GM19043 (cell line): Measurements from ENCODE around the gene SLC22A5.

ENCODE experiments used
- ATAC-seq: cut with Tn5 transposase; IDR thresholded peaks from one replicate; pipeline ENCODE4 v1.9.1; 2021; ENCODE audit warnings: low read depth; ENCODE audit not compliant: unreplicated experiment

SLC22A5 gene

DNA sequence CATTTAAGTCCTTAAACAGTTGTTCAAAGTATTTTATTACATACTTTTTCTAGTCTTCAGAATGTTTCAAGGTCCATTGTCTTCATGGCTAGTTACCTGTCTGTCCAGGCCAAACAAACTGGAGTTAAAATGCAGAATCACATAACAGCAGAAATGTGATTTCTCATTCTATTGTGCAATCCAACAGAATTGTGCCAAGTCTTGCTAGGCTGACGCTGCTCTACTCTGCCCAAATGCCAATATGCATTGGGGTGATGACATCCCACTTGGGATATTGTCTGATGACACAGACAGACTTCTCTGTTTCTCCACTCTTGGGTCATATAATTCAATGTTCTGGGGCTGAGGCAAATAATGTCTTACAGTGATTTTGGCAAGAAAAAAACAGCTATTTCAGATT is 5.2 kb upstream of the SLC22A5 start:
- ATAC-seq: no peak

DNA sequence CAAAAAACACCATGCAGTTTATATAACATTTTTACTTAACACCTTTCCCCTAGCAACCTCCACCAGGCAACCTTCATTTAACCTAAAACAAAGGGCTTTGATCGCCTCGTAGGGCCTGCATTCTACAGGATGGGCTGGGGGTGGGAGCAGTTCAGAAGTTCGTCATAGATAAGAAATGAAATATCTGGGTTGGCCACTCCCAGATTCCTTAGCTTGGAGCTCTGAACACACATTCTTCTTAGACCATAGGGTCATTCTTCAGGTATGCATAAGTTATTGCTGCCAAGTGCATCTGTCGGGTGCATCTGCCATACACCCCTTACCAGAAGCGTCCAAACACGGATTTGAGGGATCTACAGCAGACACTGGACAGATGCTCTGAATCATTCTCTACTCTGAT is 4.3 kb upstream of the SLC22A5 start:
- ATAC-seq: no peak

DNA sequence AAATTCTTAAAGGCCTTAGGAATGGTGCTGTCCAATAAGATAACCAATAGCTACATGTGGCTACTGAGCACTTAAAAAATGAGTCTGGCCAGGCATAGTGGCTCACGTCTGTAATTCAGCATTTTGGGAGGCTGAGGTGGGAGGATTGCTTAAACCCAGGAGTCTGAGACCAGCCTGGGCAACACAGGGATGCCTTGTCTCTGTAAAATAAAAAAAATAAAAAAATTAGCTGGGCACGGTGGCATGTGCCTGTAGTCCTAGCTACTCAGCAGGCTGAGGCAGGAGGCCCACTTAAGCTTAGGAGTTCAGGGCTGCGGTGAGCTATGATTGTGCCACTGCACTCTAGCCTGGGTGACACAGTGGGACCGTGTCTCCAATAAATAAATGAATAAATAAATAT is 1.3 kb upstream of the SLC22A5 start:
- ATAC-seq: no peak

DNA sequence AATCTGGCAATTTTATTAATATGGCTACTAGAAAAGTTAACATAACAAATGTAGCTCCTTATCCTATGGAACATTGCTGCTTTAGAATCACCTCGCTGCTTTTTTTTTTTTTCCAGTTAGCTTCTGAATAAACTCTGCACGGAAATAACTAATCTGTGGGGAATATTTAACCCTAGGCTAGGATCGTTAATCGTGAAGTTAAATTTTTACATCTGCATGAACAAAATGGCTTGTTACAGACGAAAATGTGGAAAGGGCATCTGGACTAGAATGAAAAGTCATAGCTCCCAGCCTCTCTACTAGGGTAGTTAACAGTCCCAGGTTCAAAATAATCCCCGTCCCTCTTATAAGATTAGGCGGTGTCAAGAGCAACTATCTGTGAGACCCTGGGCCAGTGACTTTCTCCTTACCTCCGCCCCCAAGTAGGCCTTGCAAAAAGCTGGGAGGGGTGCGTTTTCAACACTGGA is 470 bp upstream of the SLC22A5 start:
- ATAC-seq: peak; percentile 33

DNA sequence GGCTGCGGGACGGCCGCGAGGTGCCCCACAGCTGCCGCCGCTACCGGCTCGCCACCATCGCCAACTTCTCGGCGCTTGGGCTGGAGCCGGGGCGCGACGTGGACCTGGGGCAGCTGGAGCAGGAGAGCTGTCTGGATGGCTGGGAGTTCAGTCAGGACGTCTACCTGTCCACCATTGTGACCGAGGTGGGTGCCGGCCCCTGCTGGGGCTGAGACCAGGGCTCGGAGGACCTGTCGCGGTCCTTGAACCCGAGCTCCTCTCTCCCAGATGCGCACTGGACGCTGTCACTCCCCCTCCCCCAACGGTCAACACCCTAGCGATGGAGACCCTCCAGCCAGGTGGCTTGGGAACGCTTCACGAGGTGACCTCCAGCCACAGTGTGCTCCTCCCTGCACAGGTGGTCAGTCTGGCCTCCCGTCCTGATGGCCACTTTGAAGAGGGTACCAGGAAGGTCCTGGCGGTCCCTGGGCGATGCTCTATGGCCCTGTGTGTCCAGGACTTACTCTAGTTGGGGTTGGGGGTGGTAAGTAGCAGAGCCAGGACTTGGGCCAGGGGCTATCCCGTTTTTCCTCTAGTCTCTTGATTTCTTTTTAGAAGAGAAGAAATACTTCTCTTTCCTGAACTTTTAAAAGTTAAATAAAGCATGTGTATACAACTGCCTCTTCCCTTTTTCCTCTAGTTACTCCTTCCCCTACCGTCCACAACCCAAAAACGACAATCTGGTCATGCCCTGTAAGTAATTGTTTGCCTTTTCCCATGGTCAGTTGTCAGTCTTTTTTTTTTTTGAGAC is 866 bp downstream of the SLC22A5 start:
- no peak for ATAC-seq

DNA sequence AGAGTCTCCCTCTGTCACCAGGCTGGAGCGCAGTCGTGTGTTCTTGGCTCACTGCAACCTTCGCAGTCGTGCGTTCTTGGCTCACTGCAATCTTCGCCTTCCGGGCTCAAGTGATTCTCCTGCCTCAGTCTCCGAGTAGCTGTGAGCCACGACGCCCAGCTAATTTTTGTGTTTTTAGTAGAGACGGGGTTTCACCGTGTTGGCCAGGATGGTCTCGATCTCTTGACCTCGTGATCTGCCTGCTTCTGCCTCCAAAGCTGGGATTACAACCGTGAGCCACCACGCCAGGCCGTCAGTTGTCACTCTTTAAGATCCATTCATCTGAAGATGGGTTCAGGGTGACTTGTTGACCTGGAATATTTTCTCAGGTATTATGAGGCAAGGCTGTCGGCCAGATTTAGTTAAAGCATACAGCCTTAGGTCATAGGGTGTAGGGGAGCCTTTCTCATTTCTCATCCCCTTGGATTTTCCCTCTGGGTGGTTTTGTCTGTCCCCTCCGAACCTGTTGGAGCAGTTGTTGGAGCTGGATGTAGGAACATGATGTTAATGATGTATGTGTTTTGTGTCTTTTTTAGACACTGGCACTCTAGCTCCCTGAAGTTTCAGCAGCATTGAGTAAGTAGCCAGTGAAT is 1.6 kb downstream of the SLC22A5 start:
- no peak for ATAC-seq

DNA sequence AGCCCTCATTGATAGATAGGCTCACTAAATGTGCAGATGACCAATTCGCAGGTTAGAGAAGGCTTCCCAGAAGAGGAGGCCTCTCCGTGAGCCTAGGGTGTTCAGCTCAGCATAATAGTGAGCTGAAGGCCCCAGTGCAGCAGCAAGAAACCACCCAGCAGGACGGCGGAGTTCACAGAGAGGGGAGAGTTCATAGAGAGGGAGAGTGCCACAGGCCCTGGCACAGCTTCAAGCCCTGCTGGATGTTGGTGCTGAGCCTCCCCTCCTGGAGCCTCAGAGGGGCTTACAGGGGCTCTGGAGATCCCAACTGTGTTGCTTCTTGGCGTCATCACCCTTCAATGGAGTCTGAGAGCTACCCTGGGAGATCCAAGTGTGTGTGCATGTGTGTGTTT is 2.1 kb downstream of the SLC22A5 start:
- ATAC-seq: no peak

DNA sequence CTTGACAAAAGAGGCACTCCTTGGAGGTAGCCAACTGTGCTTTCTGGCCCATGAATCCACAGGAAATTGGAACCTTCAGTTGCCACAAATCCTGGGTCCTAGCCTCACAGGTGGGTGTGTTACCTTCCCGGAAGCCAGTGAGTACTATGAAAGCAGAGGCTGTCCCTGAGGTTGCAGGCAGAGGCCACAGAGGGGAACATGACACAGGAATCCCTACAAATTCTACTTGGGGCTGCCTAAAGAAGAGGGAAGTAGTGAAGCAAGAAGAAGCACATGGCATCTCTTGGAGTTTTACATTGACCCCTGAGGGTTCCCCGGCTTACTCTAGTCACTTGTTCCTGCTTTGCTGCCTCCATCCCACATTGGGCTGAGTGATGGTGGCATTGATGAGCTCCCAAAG is 2.6 kb downstream of the SLC22A5 start:
- ATAC-seq: no peak

DNA sequence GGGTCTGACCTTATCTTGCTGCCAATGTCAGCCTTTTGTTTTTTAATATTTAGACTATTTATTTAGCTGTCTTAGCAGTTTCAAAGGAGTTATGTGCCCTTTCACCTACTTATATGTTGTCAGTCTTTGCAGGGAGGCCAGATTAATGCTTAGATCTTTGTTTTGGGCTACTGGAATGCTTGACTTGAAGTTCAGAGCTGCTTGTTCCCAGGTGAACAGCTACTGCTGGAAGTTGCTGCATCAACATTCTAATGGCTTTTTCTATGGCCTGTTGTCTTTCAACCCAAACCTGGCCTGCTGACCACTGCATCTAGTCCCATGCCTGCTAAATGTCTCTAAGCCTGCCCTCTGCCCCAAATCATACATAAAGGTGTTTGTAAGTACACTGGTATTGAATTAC is 3.0 kb downstream of the SLC22A5 start:
- ATAC-seq: no peak

DNA sequence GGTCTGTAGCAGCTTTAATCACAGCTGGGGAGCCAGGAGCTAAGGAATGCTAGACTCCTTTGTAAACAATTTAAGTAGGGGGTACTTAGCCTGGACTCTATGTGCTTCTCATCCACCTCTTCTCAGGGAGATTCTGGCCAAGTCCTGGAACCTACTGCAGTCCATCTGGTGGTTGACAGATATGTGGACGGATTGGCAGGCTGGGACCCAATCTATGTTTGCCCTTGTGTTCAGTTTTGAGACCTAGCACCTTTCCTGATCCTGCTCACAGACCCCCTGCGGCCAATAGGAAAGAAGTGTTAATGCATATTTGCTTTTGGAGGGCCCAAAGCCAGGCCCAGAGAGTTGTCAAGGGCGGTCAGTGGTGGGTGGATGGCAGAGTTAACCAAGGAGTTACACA is 6.4 kb downstream of the SLC22A5 start:
- ATAC-seq: no peak

DNA sequence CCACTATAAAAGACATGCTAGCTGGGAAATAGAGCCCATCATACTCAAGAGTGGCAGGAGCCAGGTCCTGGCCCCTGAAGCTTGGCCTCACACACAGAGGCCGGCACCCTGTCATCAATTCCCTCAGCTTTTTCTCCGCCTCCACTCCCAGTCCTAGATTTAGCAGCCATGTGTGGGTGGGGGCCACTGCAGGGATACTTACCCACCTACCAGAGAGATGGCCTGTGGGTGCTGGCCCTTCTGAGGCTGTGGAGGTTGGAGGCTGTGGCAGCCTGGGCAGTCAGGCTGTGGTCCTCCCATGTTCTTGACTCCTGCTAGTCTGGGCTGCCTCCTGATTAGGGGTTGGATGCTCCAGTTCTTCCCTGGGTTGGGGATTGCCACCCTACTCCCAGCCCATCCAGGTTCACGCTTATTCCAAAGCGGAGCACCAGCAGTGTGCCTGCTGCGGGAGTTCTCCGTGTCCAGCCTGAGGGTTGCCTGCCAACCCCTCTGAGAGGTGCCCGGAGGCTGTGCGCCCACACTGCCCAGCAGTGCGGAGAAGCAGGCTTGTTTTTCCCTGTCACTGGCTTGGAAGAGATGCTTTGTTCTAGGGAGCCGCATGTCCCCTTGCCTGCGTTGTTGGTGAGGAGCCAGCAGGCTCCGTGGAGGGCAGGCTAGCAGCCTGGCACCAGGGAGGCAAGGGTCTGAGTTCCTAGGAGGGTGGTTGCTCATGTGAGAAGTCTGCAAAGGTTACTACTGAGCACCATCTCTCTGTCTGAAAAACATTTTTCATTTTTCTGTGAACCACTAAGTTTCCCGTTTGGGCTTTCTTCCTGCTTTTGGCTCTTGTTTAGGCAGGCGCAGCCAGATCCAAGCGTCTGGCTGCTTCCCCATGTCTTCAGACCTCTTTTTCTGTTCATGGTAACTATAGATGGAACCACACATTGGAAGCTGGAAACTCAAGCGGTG is 7.5 kb downstream of the SLC22A5 start:
- no peak for ATAC-seq

DNA sequence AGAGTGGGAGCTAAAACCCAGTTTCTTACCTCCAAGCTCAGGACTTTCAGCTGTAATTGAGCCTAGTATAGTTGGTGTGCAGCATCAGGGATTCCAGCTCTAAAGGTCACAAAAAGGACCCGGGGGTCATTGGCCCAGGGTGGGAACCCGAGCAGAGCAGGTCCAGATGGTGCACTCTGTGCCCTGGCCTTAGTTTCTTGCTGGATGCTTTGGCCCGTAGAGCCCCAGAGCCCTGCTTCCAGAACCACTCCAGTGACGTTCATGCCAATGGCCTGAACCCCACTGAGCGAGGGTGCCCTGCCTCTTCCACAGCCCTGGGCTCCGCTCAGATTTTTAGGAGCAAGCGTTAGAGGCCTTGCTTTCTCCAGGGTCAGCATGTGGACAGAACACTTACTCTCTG is 8.2 kb downstream of the SLC22A5 start:
- no peak for ATAC-seq

DNA sequence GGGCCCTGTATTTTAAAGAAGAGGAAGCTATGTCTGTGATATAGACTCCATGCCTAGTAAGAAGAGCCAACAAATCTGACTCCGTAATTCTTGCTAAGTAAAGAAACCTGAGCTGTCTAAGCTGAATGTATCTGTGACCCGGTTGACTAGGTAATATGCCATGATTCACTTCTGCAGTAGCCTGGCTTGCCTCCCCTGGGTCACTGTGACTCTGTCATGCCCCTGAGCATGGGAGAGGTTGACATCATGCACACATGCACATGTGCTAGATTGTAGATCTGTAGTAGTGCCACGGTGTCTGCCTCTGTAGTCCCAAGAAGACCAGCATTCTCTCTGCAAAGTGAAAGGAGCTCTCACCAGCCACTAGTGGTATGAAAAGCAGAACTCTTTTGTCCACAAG is 9.1 kb downstream of the SLC22A5 start:
- no peak for ATAC-seq

DNA sequence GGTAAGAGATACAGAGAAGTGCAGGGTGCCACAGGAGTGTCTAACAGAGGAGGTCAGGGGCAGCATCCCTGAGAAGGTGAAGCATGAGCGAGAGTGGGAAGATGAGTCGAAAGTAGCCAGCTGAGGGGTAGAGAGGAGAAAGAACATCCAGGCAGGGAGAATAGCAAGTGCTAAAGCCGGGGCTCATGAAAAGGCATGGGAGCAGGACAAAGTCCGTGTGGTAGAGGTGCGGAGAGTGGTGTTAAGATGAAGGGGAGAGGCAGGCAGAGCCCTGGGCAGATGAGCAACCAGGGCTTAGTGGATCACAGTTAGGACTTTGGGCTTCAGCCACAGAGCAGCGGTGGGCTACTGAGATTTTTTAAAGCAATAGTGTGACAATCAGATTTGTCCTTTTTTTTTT is 10.5 kb downstream of the SLC22A5 start:
- no peak for ATAC-seq

DNA sequence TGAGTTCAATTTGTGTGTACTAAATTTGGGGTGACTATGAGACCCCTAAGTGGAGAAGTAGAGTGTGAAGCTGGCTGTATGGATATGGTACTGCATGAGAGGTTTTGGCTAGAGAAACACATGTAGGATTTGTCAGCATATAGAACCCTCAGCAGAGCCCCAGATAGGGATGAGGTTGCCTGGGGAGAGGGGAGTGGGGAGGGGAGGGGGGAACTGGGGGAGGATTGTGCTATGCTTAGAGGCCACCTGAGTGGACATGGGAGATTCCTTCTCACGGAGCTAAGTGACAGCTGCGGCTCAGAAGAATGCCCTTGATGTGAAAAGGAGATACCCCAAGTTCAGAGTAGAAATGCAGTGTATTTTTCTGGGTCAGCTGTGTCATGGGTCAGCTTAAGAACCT is 11.2 kb downstream of the SLC22A5 start:
- ATAC-seq: no peak

DNA sequence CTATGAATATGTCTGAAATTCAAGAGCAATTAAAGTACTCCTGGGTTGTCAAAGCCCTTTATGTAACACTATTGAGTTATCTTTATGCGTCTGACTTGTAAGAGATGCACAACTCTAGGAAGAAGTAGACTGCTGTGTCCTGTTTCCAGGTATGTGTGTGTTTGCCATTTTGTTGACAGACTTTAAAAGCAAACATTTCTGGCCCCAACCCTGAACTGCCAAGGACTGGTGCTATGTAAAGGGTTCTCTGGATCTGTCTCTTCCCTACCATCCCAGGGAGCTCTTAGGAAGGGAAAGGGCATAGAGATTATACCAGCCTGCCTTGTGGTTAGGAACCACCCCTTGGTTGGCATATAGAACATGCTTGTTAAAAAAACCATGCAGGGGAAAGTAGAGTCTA is 12.1 kb downstream of the SLC22A5 start:
- no peak for ATAC-seq

DNA sequence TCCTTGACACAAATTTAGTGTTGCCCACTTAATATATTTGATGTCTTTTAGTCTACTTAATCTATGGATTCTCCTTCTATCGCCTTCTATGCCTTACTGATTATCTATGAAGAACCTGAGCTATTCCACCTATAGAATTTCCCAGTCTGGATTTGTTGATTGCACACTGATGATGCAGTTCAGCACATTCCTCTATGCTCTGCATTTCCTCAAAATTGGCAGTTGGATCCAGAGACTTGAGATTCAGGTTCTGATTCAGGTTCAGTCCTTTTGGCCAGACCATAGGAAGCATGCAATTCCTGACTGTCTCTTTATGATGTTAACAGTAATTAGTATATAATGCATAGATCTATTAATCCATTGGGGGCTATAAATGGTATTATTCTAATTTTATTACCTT is 13.8 kb downstream of the SLC22A5 start:
- no peak for ATAC-seq

DNA sequence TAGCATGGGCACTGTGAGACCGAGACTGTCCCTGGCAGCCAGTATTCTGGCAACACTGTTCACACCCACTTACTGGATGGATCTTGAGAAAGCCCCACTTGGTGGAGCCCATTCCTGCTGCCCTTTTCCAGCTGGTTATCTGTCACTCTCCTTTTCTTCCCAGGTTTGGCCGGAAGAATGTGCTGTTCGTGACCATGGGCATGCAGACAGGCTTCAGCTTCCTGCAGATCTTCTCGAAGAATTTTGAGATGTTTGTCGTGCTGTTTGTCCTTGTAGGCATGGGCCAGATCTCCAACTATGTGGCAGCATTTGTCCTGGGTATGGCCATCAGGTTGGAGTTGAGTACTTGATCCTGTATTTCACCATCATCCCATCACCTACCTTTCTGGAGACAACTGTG is 14.5 kb downstream of the SLC22A5 start:
- ATAC-seq: no peak

DNA sequence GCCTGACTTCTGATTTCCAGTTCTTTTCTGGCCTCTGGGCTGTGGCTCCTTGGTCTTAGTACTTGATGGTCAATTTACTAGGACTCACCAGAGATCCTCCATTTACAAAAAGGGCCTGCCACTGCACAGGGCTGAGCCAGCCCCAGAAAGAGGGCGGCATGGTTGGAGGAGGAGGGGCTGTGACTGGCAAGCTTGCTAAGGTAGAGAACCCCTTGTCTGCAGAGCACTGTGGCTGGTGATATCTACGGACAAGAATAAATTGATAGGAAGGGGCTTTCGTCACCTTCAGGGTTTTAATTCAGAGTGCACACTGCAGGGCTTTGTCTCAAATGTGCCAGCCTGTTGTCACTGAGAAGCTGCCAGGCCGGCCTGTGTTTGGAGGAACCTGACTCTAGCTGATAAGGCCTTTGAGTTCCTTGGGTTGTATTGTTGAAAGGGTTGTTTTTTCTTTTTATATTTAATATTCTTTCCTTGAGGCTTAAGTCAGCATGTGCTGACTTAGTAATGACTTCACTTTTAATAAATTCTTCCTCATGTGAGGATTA is 15.1 kb downstream of the SLC22A5 start:
- ATAC-seq: no peak

DNA sequence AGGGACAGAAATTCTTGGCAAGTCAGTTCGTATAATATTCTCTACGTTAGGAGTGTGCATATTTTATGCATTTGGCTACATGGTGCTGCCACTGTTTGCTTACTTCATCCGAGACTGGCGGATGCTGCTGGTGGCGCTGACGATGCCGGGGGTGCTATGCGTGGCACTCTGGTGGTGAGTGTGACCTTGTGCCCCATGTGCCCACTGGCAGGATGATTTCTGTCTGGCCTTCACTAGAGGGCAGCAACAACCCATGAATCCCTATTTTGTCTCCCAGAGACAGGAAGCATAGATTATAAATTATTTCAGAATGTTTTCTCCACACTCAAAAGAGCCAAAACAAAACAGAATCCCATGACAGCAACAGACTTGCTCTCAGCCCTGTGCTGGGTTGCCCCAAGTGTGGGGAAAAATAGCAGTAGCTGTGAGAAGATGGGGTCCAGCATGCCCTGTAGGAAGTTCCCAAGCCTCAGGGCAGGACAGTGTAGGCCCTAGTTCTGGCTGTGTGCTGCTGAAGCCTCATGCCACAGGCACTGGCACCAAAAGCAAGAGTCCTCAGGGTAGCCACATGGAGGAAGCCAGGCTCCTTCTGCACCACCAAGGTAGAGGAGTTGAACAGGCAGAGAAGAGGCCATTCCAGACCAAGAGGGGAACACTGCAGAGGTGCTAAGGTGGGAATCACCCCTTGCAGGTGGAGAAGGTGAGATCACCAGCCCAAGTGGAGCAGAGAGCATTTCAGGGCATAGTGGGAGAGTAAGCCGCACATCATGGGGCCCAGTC is 16.0 kb downstream of the SLC22A5 start:
- ATAC-seq: no peak
